ENCODE data around the gene PRR9.

- TF ChIP-seq POLR2A (IDR thresholded peaks at IDR 0.05; ENCODE audit: low read length): no peak
- no peak for TF ChIP-seq GATA1 (IDR thresholded peaks at IDR 0.05; ENCODE audit: low read depth, low read length)
Measured at GRCh38 chr1:153180556-153180955, 36.8 kb upstream of the PRR9 start.

Measured in erythroblast (primary cell).